Activated naive CD4-positive, alpha-beta T cell treated with anti-CD3 and anti-CD28 coated beads for 36 hours (primary cell): Measurements from ENCODE around the gene PRKAR2B. TPM values are rescaled to one million over a fixed set of nuclear protein-coding genes. Genes with fewer than 3 reads are reported as not detected.
"Not testable (repeated sequence)": the region's sequence is repeated elsewhere in the genome, so short reads cannot be mapped to it uniquely, and the experiment has no call there.

Experiments used
- CTCF ChIA-PET: fragments of 350-600 bp; sonication (Branson Sonifier 250); formaldehyde crosslinking; loops from one replicate; lab custom pipeline; 2021; ENCODE audit warnings: antibody characterized with exemption; lab: Charles Lee
- DNase-seq: peaks from one replicate; pipeline ENCODE4 v3.0.0-alpha.2; 2020
- H3K27ac Mint-ChIP-seq: one replicate; pipeline ENCODE4 v1.8.0; 2021; ENCODE audit warnings: mild to moderate bottlenecking, mixed read lengths
- H3K27me3 Mint-ChIP-seq: one replicate; pipeline ENCODE4 v1.8.0; 2021; ENCODE audit warnings: low read depth, mixed read lengths
- H3K36me3 Mint-ChIP-seq: one replicate; pipeline ENCODE4 v1.8.0; 2021; ENCODE audit warnings: low read depth, mixed read lengths
- H3K4me1 Mint-ChIP-seq: one replicate; pipeline ENCODE4 v1.8.0; 2021; ENCODE audit warnings: low read depth, mixed read lengths
- H3K4me3 Mint-ChIP-seq: one replicate; pipeline ENCODE4 v1.8.0; 2021; ENCODE audit warnings: mild to moderate bottlenecking, moderate library complexity, mixed read lengths
- H3K9me3 Mint-ChIP-seq: one replicate; pipeline ENCODE4 v1.8.0; 2021; ENCODE audit warnings: mixed read lengths
- intact Hi-C: fragments of 100-400 bp; cut with micrococcal nuclease; formaldehyde crosslinking; loops from one replicate; pipeline ENCODE4 v1.15.1; 2023
- total RNA-seq, 2 experiments: library from RNA; stranded (reverse); gene quantifications; one replicate each; pipeline ENCODE4 v1.2.3, GENCODE V29; 2021

Gene PRKAR2B
- total RNA-seq, 2 experiments from 2014 or later, result 1.5 TPM

DNA sequence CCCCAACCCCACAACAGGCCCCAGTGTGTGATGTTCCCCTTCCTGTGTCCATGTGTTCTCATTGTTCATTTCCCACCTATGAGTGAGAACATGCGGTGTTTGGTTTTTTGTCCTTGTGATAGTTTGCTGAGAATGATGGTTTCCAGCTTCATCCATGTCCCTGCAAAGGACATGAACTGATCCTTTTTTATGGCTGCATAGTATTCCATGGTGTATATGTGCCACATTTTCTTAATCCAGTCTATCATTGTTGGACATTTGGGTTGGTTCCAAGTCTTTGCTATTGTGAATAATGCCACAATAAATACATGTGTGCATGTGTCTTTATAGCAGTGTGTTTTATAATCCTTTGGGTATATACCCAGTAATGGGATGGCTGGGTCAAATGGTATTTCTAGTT lies 10.5 kb downstream of the PRKAR2B start:
- H3K36me3 Mint-ChIP-seq, CTCF ChIA-PET, H3K9me3 Mint-ChIP-seq, H3K27ac Mint-ChIP-seq, H3K27me3 Mint-ChIP-seq, H3K4me1 Mint-ChIP-seq, H3K4me3 Mint-ChIP-seq, DNase-seq, intact Hi-C loops: not testable (repeated sequence)

DNA sequence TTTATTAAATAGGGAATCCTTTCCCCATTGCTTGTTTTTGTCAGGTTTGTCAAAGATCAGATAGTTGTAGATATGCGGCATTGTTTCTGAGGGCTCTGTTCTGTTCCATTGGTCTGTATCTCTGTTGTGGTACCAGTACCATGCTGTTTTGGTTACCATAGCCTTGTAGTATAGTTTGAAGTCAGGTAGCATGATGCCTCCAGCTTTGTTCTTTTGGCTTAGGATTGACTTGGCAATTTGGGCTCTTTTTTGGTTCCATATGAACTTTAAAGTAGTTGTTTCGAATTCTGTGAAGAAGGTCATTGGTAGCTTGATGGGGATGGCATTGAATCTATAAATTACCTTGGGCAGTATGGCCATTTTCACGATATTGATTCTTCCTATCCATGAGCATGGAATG lies 11.6 kb downstream of the PRKAR2B start:
- H3K9me3 Mint-ChIP-seq, H3K4me3 Mint-ChIP-seq, H3K27me3 Mint-ChIP-seq, intact Hi-C loops, DNase-seq, H3K36me3 Mint-ChIP-seq, H3K27ac Mint-ChIP-seq, H3K4me1 Mint-ChIP-seq, CTCF ChIA-PET: not testable (repeated sequence)

DNA sequence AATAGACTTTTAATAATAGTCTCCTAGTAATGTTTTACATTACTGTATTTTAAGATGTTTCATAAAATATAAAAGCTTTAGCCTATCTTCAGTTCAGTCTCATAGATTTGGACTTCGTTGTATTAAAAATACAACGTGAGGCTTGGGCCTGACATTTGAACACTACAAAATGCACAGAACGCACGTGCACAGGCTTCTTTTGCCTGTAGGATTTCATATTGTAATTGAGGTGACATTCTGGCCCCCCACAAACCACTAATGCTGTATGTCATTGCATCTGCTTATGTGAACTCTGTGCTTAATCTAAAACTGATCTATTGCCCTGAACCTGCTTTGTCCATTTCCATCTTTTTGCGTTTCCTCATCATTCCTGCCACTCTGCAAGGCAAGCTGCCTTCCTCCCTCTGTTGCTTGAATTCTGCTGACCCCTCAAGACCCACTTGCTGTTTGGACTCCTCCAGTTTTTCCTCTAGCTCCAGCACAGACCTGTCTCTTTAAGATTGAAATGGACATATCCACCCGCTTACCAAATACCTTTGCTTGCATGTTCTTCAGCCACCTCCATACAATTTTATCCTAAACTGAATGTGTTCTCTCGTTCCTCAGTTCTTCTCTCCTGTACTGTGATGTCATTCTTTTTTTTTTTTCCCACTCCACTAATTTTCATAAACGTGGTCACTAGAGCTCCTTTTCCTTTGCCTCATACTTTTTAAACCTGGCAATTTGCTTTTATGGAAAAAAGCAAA lies 12.4 kb downstream of the PRKAR2B start:
- intact Hi-C loops, result no loop called here
- CTCF ChIA-PET, result interaction anchor here (1.0 kb wide), 1 partner anchor 264 kb away, joined by 3 read pairs; no protein-coding TSS in a partner anchor
- H3K9me3 Mint-ChIP-seq, result peaks cover 3% of the 10 kb centered on the region
- H3K27me3 Mint-ChIP-seq, result peaks cover 7% of the 10 kb centered on the region
- H3K4me1 Mint-ChIP-seq, result no peaks in the 10 kb centered on the region
- DNase-seq, result no peak
- no peak overlapping the region for H3K27ac Mint-ChIP-seq
- H3K4me3 Mint-ChIP-seq, result no peak overlapping the region
- H3K36me3 Mint-ChIP-seq, result peaks cover 2% of the 10 kb centered on the region

DNA sequence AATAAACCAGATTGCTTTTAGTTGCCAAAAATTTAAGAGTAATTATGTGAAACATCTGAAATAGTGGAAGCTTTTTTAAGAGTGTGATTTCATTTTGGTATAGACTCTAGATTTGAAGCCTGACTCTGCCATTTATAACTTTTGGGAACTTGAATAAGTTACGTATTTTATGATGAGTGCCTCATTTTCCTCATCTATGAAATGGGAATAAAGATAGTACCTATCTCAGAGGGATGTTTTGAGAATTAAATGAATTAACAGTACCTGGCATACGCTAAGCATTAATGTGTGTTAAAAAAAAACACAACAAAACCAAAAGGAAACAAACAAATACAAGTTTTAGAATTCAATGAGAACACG lies 12.9 kb downstream of the PRKAR2B start:
- DNase-seq, result no peak
- Mint-ChIP-seq H3K9me3 (peaks cover 3% of the 10 kb centered on the region), H3K4me3 (no peak overlapping the region), H3K27ac (no peak overlapping the region), H3K36me3 (peaks cover 2% of the 10 kb centered on the region), H3K4me1 (no peaks in the 10 kb centered on the region), H3K27me3 (peaks cover 7% of the 10 kb centered on the region)
- CTCF ChIA-PET, result interaction anchor here (0.6 to 1.0 kb wide), 2 partner anchors 10 to 265 kb away, joined by 3 to 5 read pairs; no protein-coding TSS in a partner anchor
- intact Hi-C loops, result no loop called here

DNA sequence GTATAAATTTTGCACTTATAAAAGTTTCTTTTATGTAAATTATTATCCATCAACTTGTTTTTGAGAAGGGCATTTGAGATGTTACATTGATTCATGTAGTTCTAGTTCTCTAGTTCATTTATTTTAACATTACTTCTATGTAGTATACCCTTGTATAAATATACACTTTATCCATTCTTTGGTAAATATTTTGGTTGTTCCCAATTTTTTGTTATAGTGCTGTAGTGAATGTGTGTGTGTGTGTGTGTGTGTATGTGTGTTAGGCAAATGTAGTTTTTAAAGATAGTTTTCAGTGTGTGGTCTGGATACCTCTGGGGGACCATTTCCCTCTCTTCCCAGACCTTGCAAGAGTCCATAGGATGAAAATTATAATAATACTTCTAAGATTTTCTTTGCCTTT lies 15.0 kb downstream of the PRKAR2B start:
- Mint-ChIP-seq H3K36me3 (peaks cover 2% of the 10 kb centered on the region), H3K27me3 (peaks cover 12% of the 10 kb centered on the region), H3K4me3 (no peak overlapping the region), H3K27ac (no peak overlapping the region), H3K4me1 (no peaks in the 10 kb centered on the region), H3K9me3 (peaks cover 3% of the 10 kb centered on the region)
- CTCF ChIA-PET, result no interaction called here
- no peak for DNase-seq
- intact Hi-C loops, result no loop called here

DNA sequence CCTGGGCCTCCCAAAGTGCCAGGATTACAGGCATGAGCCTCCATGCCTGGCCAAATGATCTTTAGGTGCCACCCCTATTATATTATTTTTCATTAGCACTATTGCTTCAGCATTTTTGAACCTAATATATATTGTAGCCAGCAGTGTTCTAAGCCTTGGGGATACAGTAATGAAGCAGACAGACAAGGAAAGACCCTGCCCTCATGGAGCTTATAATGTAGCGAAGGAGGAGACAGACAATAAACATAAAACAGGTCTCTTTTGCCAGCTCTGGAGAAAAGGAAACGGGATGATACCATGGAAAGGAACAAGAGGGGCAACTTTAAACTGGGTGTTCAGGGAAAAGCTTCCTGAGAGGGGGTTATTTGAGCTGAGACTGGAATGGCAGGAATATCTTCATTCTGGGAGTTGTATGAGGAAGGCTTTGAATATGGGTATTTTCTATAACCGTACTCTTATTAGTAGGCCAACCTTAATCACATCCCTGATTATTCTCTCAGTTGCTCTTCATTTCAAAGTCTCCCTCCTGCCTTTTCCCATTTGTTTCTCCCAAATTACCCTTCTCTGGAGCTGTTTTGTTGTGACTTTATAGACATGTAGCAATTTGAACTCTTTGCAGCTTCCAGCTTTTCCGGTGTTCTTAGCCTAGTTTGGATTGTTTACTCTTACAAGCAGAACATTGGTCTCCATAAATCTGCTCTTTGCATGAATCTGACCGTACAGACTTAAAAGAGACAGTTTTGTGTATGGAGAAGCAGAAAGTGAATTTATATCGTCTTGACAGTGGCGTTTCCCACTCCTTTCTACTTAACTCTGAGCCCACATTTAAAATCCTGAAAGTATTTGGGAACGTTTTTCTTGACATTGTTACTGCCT lies 19.0 kb downstream of the PRKAR2B start:
- H3K9me3 Mint-ChIP-seq, result no peaks in the 10 kb centered on the region
- no peak overlapping the region for H3K27ac Mint-ChIP-seq
- no peak overlapping the region for H3K4me3 Mint-ChIP-seq
- DNase-seq, result no peak
- peaks cover 5% of the 10 kb centered on the region for H3K27me3 Mint-ChIP-seq
- CTCF ChIA-PET, result interaction anchor here (0.6 to 0.9 kb wide), 3 partner anchors 12 to 123 kb away, joined by 3 read pairs; no protein-coding TSS in a partner anchor
- H3K4me1 Mint-ChIP-seq, result no peaks in the 10 kb centered on the region
- intact Hi-C loops, result no loop called here
- no peaks in the 10 kb centered on the region for H3K36me3 Mint-ChIP-seq

DNA sequence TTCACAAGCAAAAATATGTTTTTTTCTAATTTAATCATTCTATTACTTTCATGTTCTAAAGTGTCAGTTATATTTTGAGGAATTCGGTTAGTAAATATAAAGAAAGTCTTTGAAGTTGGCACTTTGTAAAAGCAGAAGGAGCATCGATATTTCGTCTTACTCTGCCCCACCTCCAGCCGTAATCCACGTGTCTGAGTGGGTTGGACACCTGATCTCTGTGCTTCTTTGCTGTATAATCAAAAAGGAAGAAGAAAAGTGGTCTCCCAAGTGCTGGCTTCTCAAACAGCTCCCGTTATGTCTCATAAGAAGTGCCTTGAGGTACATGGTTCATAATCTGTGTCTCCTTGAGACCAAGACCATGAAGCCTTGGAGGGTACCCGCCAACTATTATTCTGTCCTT lies 19.8 kb downstream of the PRKAR2B start:
- DNase-seq, result no peak
- no peaks in the 10 kb centered on the region for H3K36me3 Mint-ChIP-seq
- intact Hi-C loops, result no loop called here
- H3K4me1 Mint-ChIP-seq, result no peaks in the 10 kb centered on the region
- H3K4me3 Mint-ChIP-seq, result no peak overlapping the region
- H3K27ac Mint-ChIP-seq, result no peak overlapping the region
- CTCF ChIA-PET, result no interaction called here
- H3K27me3 Mint-ChIP-seq, result peaks cover 5% of the 10 kb centered on the region
- H3K9me3 Mint-ChIP-seq, result no peaks in the 10 kb centered on the region

DNA sequence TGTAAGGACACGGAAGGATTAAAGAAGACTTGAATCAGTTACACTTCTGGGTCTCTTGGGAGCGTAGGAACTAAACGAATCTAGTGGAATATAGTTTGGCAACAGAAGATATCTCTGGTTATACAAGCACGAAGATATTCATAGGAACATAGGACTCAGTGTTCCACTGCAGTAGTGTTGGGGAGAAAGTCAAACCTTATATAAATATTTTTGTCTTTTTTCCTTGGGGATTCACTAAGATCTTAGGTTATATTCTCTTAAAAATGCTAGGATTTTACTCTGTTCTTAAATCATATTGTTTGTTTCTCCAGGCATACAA lies 21.4 kb downstream of the PRKAR2B start:
- CTCF ChIA-PET, result interaction anchor here (0.7 kb wide), 1 partner anchor 209 kb away, joined by 3 read pairs; no protein-coding TSS in a partner anchor
- Mint-ChIP-seq H3K27ac (no peak overlapping the region), H3K4me1 (no peaks in the 10 kb centered on the region), H3K9me3 (no peaks in the 10 kb centered on the region), H3K36me3 (no peaks in the 10 kb centered on the region), H3K4me3 (no peak overlapping the region), H3K27me3 (peaks cover 5% of the 10 kb centered on the region)
- intact Hi-C loops, result no loop called here
- no peak for DNase-seq

DNA sequence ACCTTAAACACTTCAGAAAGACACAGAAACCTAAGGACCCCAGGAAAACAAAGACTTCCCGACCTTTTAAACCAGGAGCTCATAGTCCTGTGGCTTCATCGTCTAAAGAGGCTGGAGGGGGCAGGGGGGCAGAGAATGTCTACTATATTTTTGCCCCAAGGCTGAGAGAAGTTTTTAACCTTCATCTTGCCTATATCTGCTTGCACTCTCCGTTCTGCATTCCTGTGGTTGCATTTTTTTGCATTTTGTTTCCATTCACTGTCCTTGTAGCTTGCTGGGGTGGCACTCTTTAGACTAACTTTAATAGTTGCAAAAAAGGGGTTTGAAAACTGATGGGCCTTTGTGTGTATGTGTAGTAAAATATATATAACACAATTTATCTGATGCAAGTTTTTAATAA lies 23.7 kb downstream of the PRKAR2B start:
- H3K36me3 Mint-ChIP-seq, result no peaks in the 10 kb centered on the region
- no peak overlapping the region for H3K27ac Mint-ChIP-seq
- CTCF ChIA-PET, result no interaction called here
- intact Hi-C loops, result no loop called here
- H3K4me3 Mint-ChIP-seq, result no peak overlapping the region
- H3K9me3 Mint-ChIP-seq, result no peaks in the 10 kb centered on the region
- no peak for DNase-seq
- H3K4me1 Mint-ChIP-seq, result no peaks in the 10 kb centered on the region
- peaks cover 5% of the 10 kb centered on the region for H3K27me3 Mint-ChIP-seq

DNA sequence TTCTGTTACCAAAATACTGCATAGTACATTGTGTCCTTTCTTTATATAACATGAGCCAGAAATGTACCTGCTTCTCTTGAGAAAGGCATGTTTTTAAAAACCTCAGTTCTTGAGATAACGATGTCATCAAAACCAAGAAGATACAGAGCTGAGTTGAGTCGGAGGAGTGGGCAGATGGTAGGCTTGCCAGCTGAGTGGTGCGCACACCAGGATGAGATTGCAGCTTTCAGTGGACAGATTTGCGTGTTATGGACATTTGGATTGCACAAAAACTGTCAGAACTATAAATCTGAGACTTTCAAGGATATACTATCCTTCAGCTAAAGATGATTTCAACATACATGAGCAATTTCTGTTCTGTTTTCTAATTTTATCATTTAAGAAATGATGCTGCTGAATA lies 25.0 kb downstream of the PRKAR2B start:
- no peak for DNase-seq
- H3K4me1 Mint-ChIP-seq, result no peaks in the 10 kb centered on the region
- H3K36me3 Mint-ChIP-seq, result no peaks in the 10 kb centered on the region
- no peaks in the 10 kb centered on the region for H3K9me3 Mint-ChIP-seq
- H3K4me3 Mint-ChIP-seq, result no peak overlapping the region
- intact Hi-C loops, result no loop called here
- no peaks in the 10 kb centered on the region for H3K27me3 Mint-ChIP-seq
- CTCF ChIA-PET, result no interaction called here
- no peak overlapping the region for H3K27ac Mint-ChIP-seq

DNA sequence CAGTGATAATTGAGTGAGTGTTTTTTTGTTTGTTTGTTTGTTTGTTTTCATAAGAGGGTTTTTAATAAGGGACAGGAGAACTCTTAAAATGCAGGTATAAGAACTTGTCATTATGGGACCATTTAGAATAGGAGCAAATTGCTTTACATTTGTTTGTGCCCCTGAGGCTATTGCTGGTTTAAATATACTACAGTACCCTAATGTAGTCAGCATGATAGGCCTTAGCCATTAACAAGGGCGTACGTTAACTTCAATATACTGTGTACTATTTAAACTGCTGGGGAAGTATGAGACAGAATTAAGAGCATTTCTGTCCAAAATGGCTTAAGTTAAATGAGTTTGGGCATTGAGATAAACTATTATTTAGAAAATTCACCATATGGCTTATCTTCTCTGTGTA lies 26.2 kb downstream of the PRKAR2B start:
- Mint-ChIP-seq H3K4me3 (no peak overlapping the region), H3K27me3 (no peaks in the 10 kb centered on the region), H3K4me1 (no peaks in the 10 kb centered on the region), H3K27ac (no peak overlapping the region), H3K36me3 (no peaks in the 10 kb centered on the region), H3K9me3 (no peaks in the 10 kb centered on the region)
- intact Hi-C loops, result no loop called here
- CTCF ChIA-PET, result no interaction called here
- no peak for DNase-seq

DNA sequence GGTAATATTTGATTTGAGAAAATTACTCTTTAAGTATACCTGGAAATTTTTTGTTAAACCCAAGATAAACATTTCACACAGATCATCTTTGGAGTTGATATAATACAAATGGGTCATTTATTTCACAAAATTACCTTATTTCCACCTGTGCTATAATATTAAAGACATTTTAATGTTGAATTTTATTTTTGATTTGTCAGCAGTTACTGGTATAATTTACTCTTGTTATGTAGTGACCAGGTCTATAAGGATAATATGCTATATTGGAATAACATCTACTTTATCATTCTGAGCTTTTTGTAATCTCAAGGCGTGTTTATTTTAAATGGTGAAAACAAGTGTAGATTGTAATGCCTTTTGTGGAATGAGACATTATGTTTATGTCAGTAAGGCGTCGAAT lies 26.6 kb downstream of the PRKAR2B start:
- Mint-ChIP-seq H3K36me3 (no peaks in the 10 kb centered on the region), H3K4me3 (no peak overlapping the region), H3K4me1 (no peaks in the 10 kb centered on the region), H3K27me3 (no peaks in the 10 kb centered on the region), H3K9me3 (no peaks in the 10 kb centered on the region), H3K27ac (no peak overlapping the region)
- CTCF ChIA-PET, result no interaction called here
- DNase-seq, result no peak
- intact Hi-C loops, result no loop called here

DNA sequence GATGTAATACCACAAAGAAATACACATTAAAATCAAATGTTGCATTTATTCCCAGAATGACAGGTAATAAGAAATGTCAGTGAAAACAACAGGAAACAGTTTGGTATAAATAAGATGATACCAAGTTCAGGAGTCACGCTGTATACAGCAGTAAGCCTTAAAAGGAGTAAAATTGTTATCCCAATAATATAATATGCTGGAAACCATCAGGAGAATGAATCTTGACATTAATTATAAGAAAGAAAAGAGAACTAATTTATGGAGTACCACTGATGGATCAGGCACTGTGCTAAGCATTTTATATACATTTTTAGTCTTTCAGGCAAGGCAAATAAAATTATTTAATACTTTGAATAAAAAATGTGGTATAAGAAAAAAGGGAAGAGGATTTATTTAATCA lies 27.6 kb downstream of the PRKAR2B start:
- DNase-seq, result no peak
- CTCF ChIA-PET, result no interaction called here
- Mint-ChIP-seq H3K4me3 (no peak overlapping the region), H3K9me3 (no peaks in the 10 kb centered on the region), H3K36me3 (no peaks in the 10 kb centered on the region), H3K4me1 (no peaks in the 10 kb centered on the region), H3K27me3 (no peaks in the 10 kb centered on the region), H3K27ac (no peak overlapping the region)
- intact Hi-C loops, result no loop called here
